Renal pelvis (tissue), 4 donors: ENCODE results near the gene TNFRSF4. TPM values are rescaled to one million over a fixed set of nuclear protein-coding genes. Genes with fewer than 3 reads are reported as not detected.
"Not testable (repeated sequence)": the region's sequence is repeated elsewhere in the genome, so short reads cannot be mapped to it uniquely, and the experiment has no call there.

ENCODE experiments used
- DNase-seq: peaks from one replicate; pipeline ENCODE4 v3.0.0-alpha.2; 2013
- polyA plus RNA-seq, 3 donors: library from polyadenylated mRNA; unstranded; fragments of 120-200 nt; gene quantifications; one replicate each; pipeline ENCODE4 v1.2.1, GENCODE V29; 2013; ENCODE audit not compliant: insufficient read length in 3 of 3

Gene TNFRSF4
- polyA plus RNA-seq, 3 donors, result 1.5 to 2.7 (median 2.7) TPM

GRCh38 chr1:1203561-1204424 lies 10.2 kb downstream of the TNFRSF4 start:
- DNase-seq, result no peak

- DNase-seq, result no peak
Observed at GRCh38 chr1:1202831-1203560, 11.0 kb downstream of the TNFRSF4 start.

- DNase-seq, result no peak
Observed at GRCh38 chr1:1200876-1201810, 12.8 kb downstream of the TNFRSF4 start.

- no peak for DNase-seq
Observed at GRCh38 chr1:1199961-1200875, 13.7 kb downstream of the TNFRSF4 start.

GRCh38 chr1:1199141-1199960 lies 14.6 kb downstream of the TNFRSF4 start:
- DNase-seq, result no peak

GRCh38 chr1:1198423-1199140 lies 15.4 kb downstream of the TNFRSF4 start:
- DNase-seq, result no peak

- no peak for DNase-seq
Observed at GRCh38 chr1:1197551-1198422, 16.2 kb downstream of the TNFRSF4 start.

- DNase-seq, result no peak
Observed at GRCh38 chr1:1197188-1197500, 16.8 kb downstream of the TNFRSF4 start.

- no peak for DNase-seq
Observed at GRCh38 chr1:1196431-1197187, 17.3 kb downstream of the TNFRSF4 start.

GRCh38 chr1:1195726-1196125 lies 18.2 kb downstream of the TNFRSF4 start:
- DNase-seq, result not testable (repeated sequence)

- DNase-seq, result no peak
Observed at GRCh38 chr1:1194723-1195122, 19.2 kb downstream of the TNFRSF4 start.

- no peak for DNase-seq
Observed at GRCh38 chr1:1191734-1192133, 22.2 kb downstream of the TNFRSF4 start.

GRCh38 chr1:1189111-1189510 lies 24.8 kb downstream of the TNFRSF4 start:
- no peak for DNase-seq

GRCh38 chr1:1187938-1188337 lies 26.0 kb downstream of the TNFRSF4 start:
- no peak for DNase-seq

- no peak for DNase-seq
Observed at GRCh38 chr1:1185101-1185765, 28.7 kb downstream of the TNFRSF4 start.

GRCh38 chr1:1183833-1184775 lies 29.8 kb downstream of the TNFRSF4 start:
- no peak for DNase-seq
